Activated CD8-positive, alpha-beta memory T cell treated with anti-CD3 and anti-CD28 coated beads, Interleukin-2, amount 10 ng/mL, durations not matched to agents 7 days and 5 days (primary cell): ENCODE measurements around the gene CD48. TPM values are rescaled to one million over a fixed set of nuclear protein-coding genes. Genes with fewer than 3 reads are reported as not detected.
A peak's percentile ranks its signal among the peaks of the same experiment; 100 is the strongest.

ENCODE experiments used
- ATAC-seq: fragments of 150-1000 bp; cut with Tn5 transposase; one replicate; pipeline ENCODE4 v1.10.0; 2021; ENCODE audit warnings: moderate library complexity
- CTCF ChIA-PET: fragments of 350-600 bp; sonication (Branson Sonifier 250); formaldehyde crosslinking; loops from one replicate; lab custom pipeline; 2021; ENCODE audit warnings: antibody characterized with exemption; lab: Charles Lee
- DNase-seq: peaks from one replicate; pipeline ENCODE4 v3.0.0-alpha.2; 2020
- H3K27ac Mint-ChIP-seq: one replicate; pipeline ENCODE4 v1.8.0; 2021; ENCODE audit warnings: mild to moderate bottlenecking, mixed read lengths
- H3K27me3 Mint-ChIP-seq: one replicate; pipeline ENCODE4 v1.8.0; 2021; ENCODE audit warnings: mixed read lengths
- H3K36me3 Mint-ChIP-seq: one replicate; pipeline ENCODE4 v1.8.0; 2021; ENCODE audit warnings: mild to moderate bottlenecking, mixed read lengths
- H3K4me1 Mint-ChIP-seq: one replicate; pipeline ENCODE4 v1.8.0; 2021; ENCODE audit warnings: mixed read lengths
- H3K4me3 Mint-ChIP-seq: one replicate; pipeline ENCODE4 v1.8.0; 2021; ENCODE audit warnings: mild to moderate bottlenecking, moderate library complexity, mixed read lengths
- H3K9me3 Mint-ChIP-seq: one replicate; pipeline ENCODE4 v1.8.0; 2022; ENCODE audit warnings: low read depth, mixed read lengths
- total RNA-seq, 2 experiments: library from RNA; stranded (reverse); gene quantifications; one replicate each; pipeline ENCODE4 v1.2.3, GENCODE V29; 2021

The CD48 gene
- total RNA-seq, 2 experiments from 2014 or later = 304 to 332 TPM

GRCh38 chr1:160639652-160640051 is 72.0 kb downstream of the CD48 start:
- peak overlapping the region; percentile 67 for H3K4me3 Mint-ChIP-seq
- H3K4me1 Mint-ChIP-seq = peaks cover 89% of the 10 kb centered on the region
- peaks cover 78% of the 10 kb centered on the region for H3K36me3 Mint-ChIP-seq
- H3K9me3 Mint-ChIP-seq = no peaks in the 10 kb centered on the region
- peak overlapping the region; percentile 95 for H3K27ac Mint-ChIP-seq
- DNase-seq = no peak
- CTCF ChIA-PET = interaction anchor here (1.2 to 1.8 kb wide), 9 partner anchors 10 to 39 kb away, joined by 3 to 12 read pairs (median 4); no protein-coding TSS in a partner anchor
- H3K27me3 Mint-ChIP-seq = no peaks in the 10 kb centered on the region
- no peak for ATAC-seq

GRCh38 chr1:160638926-160639325 is 72.7 kb downstream of the CD48 start:
- CTCF ChIA-PET = interaction anchor here (1.5 to 1.8 kb wide), 2 partner anchors 12 to 40 kb away, joined by 4 to 12 read pairs; no protein-coding TSS in a partner anchor
- peaks cover 92% of the 10 kb centered on the region for H3K4me1 Mint-ChIP-seq
- H3K36me3 Mint-ChIP-seq = peaks cover 78% of the 10 kb centered on the region
- ATAC-seq (no peak), DNase-seq (no peak)
- peak overlapping the region; percentile 67 for H3K4me3 Mint-ChIP-seq
- peak overlapping the region; percentile 95 for H3K27ac Mint-ChIP-seq
- H3K9me3 Mint-ChIP-seq = no peaks in the 10 kb centered on the region
- no peaks in the 10 kb centered on the region for H3K27me3 Mint-ChIP-seq

- peaks cover 79% of the 10 kb centered on the region for H3K36me3 Mint-ChIP-seq
- CTCF ChIA-PET = no interaction called here
- no peaks in the 10 kb centered on the region for H3K27me3 Mint-ChIP-seq
- peaks cover 94% of the 10 kb centered on the region for H3K4me1 Mint-ChIP-seq
- H3K27ac Mint-ChIP-seq = peak overlapping the region; percentile 95
- no peak for ATAC-seq
- DNase-seq = no peak
- peak overlapping the region; percentile 67 for H3K4me3 Mint-ChIP-seq
- H3K9me3 Mint-ChIP-seq = no peaks in the 10 kb centered on the region
Observed at GRCh38 chr1:160638540-160638857, 73.1 kb downstream of the CD48 start.

- Mint-ChIP-seq H3K27ac (peak overlapping the region; percentile 95), H3K36me3 (peaks cover 79% of the 10 kb centered on the region), H3K9me3 (no peaks in the 10 kb centered on the region), H3K4me3 (peak overlapping the region; percentile 67), H3K4me1 (peaks cover 95% of the 10 kb centered on the region), H3K27me3 (no peaks in the 10 kb centered on the region)
- ATAC-seq (peak; percentile 54), DNase-seq (peak; percentile 86)
- CTCF ChIA-PET = interaction anchor here (1.0 to 1.5 kb wide), 2 partner anchors 10 to 29 kb away, joined by 3 to 5 read pairs; no protein-coding TSS in a partner anchor
Observed at GRCh38 chr1:160637821-160638539, 73.6 kb downstream of the CD48 start.

GRCh38 chr1:160637065-160637464 is 74.6 kb downstream of the CD48 start:
- H3K4me3 Mint-ChIP-seq = no peak overlapping the region
- CTCF ChIA-PET = interaction anchor here (1.0 to 1.5 kb wide), 2 partner anchors 9 to 28 kb away, joined by 3 to 5 read pairs; no protein-coding TSS in a partner anchor
- no peaks in the 10 kb centered on the region for H3K27me3 Mint-ChIP-seq
- no peak for DNase-seq
- peak overlapping the region; percentile 95 for H3K27ac Mint-ChIP-seq
- H3K36me3 Mint-ChIP-seq = peaks cover 81% of the 10 kb centered on the region
- H3K9me3 Mint-ChIP-seq = no peaks in the 10 kb centered on the region
- peaks cover 95% of the 10 kb centered on the region for H3K4me1 Mint-ChIP-seq
- no peak for ATAC-seq

GRCh38 chr1:160636547-160636946 is 75.1 kb downstream of the CD48 start:
- Mint-ChIP-seq H3K36me3 (peaks cover 85% of the 10 kb centered on the region), H3K9me3 (no peaks in the 10 kb centered on the region), H3K4me3 (no peak overlapping the region), H3K27me3 (no peaks in the 10 kb centered on the region), H3K4me1 (peaks cover 95% of the 10 kb centered on the region), H3K27ac (peak overlapping the region; percentile 95)
- no peak for DNase-seq
- CTCF ChIA-PET = interaction anchor here (1.5 kb wide), 1 partner anchor 27 kb away, joined by 3 read pairs; no protein-coding TSS in a partner anchor
- ATAC-seq = no peak

GRCh38 chr1:160636076-160636475 is 75.5 kb downstream of the CD48 start:
- Mint-ChIP-seq H3K9me3 (no peaks in the 10 kb centered on the region), H3K27me3 (no peaks in the 10 kb centered on the region), H3K4me3 (no peak overlapping the region), H3K27ac (peak overlapping the region; percentile 95), H3K36me3 (peaks cover 88% of the 10 kb centered on the region), H3K4me1 (peaks cover 95% of the 10 kb centered on the region)
- DNase-seq (no peak), ATAC-seq (no peak)
- CTCF ChIA-PET = interaction anchor here (0.9 kb wide), 2 partner anchors 11 to 81 kb away, joined by 3 read pairs; partner anchors contain the start of gene SLAMF1

GRCh38 chr1:160634543-160635491 is 76.8 kb downstream of the CD48 start:
- no peak overlapping the region for H3K4me3 Mint-ChIP-seq
- ATAC-seq = no peak
- peak overlapping the region; percentile 91 for H3K27ac Mint-ChIP-seq
- H3K36me3 Mint-ChIP-seq = peaks cover 91% of the 10 kb centered on the region
- peaks cover 96% of the 10 kb centered on the region for H3K4me1 Mint-ChIP-seq
- CTCF ChIA-PET = interaction anchor here (0.9 kb wide), 2 partner anchors 12 to 79 kb away, joined by 3 read pairs; partner anchors contain the start of gene SLAMF1
- no peaks in the 10 kb centered on the region for H3K27me3 Mint-ChIP-seq
- DNase-seq = no peak
- H3K9me3 Mint-ChIP-seq = no peaks in the 10 kb centered on the region

- Mint-ChIP-seq H3K27ac (peak overlapping the region; percentile 91), H3K27me3 (no peaks in the 10 kb centered on the region), H3K4me3 (peak overlapping the region; percentile 34), H3K9me3 (no peaks in the 10 kb centered on the region), H3K36me3 (peaks cover 86% of the 10 kb centered on the region), H3K4me1 (peaks cover 95% of the 10 kb centered on the region)
- no peak for ATAC-seq
- DNase-seq = no peak
- CTCF ChIA-PET = interaction anchor here (1.2 to 1.7 kb wide), 4 partner anchors 12 to 42 kb away, joined by 3 to 9 read pairs (median 4); no protein-coding TSS in a partner anchor
Observed at GRCh38 chr1:160633330-160633903, 78.2 kb downstream of the CD48 start.

GRCh38 chr1:160631983-160632625 is 79.5 kb downstream of the CD48 start:
- H3K36me3 Mint-ChIP-seq = peaks cover 81% of the 10 kb centered on the region
- peak overlapping the region; percentile 97 for H3K27ac Mint-ChIP-seq
- no peaks in the 10 kb centered on the region for H3K27me3 Mint-ChIP-seq
- CTCF ChIA-PET = interaction anchor here (0.7 to 1.7 kb wide), 8 partner anchors 11 to 75 kb away, joined by 3 to 9 read pairs (median 4); no protein-coding TSS in a partner anchor
- no peaks in the 10 kb centered on the region for H3K9me3 Mint-ChIP-seq
- H3K4me1 Mint-ChIP-seq = peaks cover 94% of the 10 kb centered on the region
- no peak overlapping the region for H3K4me3 Mint-ChIP-seq
- DNase-seq (no peak), ATAC-seq (peak; percentile 10)

GRCh38 chr1:160630523-160631451 is 80.8 kb downstream of the CD48 start:
- Mint-ChIP-seq H3K9me3 (no peaks in the 10 kb centered on the region), H3K4me3 (peak overlapping the region; percentile 33), H3K4me1 (peaks cover 94% of the 10 kb centered on the region), H3K27ac (peak overlapping the region; percentile 97), H3K36me3 (peaks cover 77% of the 10 kb centered on the region), H3K27me3 (no peaks in the 10 kb centered on the region)
- ATAC-seq = no peak
- DNase-seq = peak; percentile 36
- CTCF ChIA-PET = interaction anchor here (1.8 to 2.5 kb wide), 3 partner anchors 9 to 45 kb away, joined by 7 to 10 read pairs (median 9); partner anchors contain the start of gene SLAMF1
